Measurements from ENCODE around the gene ABCC12. TPM values are rescaled to one million over a fixed set of nuclear protein-coding genes. Genes with fewer than 3 reads are reported as not detected.
"Not testable (repeated sequence)": the region's sequence is repeated elsewhere in the genome, so short reads cannot be mapped to it uniquely, and the experiment has no call there.

ABCC12 gene
- total RNA-seq, 1 donor from 2014 or later, result not detected

GRCh38 chr16:48181746-48182520 lies 26.1 kb upstream of the ABCC12 start:
- H3K27ac Mint-ChIP-seq; DNase-seq (ENCODE audit: low spot score); H3K27me3 Mint-ChIP-seq (ENCODE audit: low read depth); H3K4me3 Mint-ChIP-seq (ENCODE audit: low read depth); H3K4me1 Mint-ChIP-seq (ENCODE audit: low read depth); intact Hi-C loops (cut with micrococcal nuclease); H3K36me3 Mint-ChIP-seq (ENCODE audit: low read depth); H3K9me3 Mint-ChIP-seq: not testable (repeated sequence)

- no peak overlapping the region for H3K27ac Mint-ChIP-seq
- H3K4me3 Mint-ChIP-seq (ENCODE audit: low read depth), result no peak overlapping the region
- H3K36me3 Mint-ChIP-seq (ENCODE audit: low read depth), result no peaks in the 10 kb centered on the region
- no peaks in the 10 kb centered on the region for H3K9me3 Mint-ChIP-seq
- intact Hi-C loops (cut with micrococcal nuclease), result no loop called here
- peaks cover 4% of the 10 kb centered on the region for H3K4me1 Mint-ChIP-seq (ENCODE audit: low read depth)
- no peak for DNase-seq (ENCODE audit: low spot score)
- peaks cover 6% of the 10 kb centered on the region for H3K27me3 Mint-ChIP-seq (ENCODE audit: low read depth)
Measured at GRCh38 chr16:48180868-48181480, 25.2 kb upstream of the ABCC12 start.

- Mint-ChIP-seq H3K27ac (no peak overlapping the region), H3K4me3 (ENCODE audit: low read depth) (no peak overlapping the region), H3K36me3 (ENCODE audit: low read depth) (no peaks in the 10 kb centered on the region), H3K9me3 (no peaks in the 10 kb centered on the region), H3K27me3 (ENCODE audit: low read depth) (peaks cover 2% of the 10 kb centered on the region), H3K4me1 (ENCODE audit: low read depth) (peaks cover 3% of the 10 kb centered on the region)
- intact Hi-C loops (cut with micrococcal nuclease), result no loop called here
- DNase-seq (ENCODE audit: low spot score), result no peak
Measured at GRCh38 chr16:48176635-48177408, 21.0 kb upstream of the ABCC12 start.

- Mint-ChIP-seq H3K4me3 (ENCODE audit: low read depth) (no peak overlapping the region), H3K9me3 (no peaks in the 10 kb centered on the region), H3K4me1 (ENCODE audit: low read depth) (peaks cover 3% of the 10 kb centered on the region), H3K36me3 (ENCODE audit: low read depth) (no peaks in the 10 kb centered on the region), H3K27ac (no peak overlapping the region), H3K27me3 (ENCODE audit: low read depth) (peaks cover 2% of the 10 kb centered on the region)
- intact Hi-C loops (cut with micrococcal nuclease), result no loop called here
- no peak for DNase-seq (ENCODE audit: low spot score)
Measured at GRCh38 chr16:48173889-48174288, 18.1 kb upstream of the ABCC12 start.

- H3K36me3 Mint-ChIP-seq (ENCODE audit: low read depth), result no peaks in the 10 kb centered on the region
- intact Hi-C loops (cut with micrococcal nuclease), result no loop called here
Measured at GRCh38 chr16:48172682-48173081, 16.9 kb upstream of the ABCC12 start.

GRCh38 chr16:48169896-48170295 lies 14.1 kb upstream of the ABCC12 start:
- intact Hi-C loops (cut with micrococcal nuclease), result no loop called here
- Mint-ChIP-seq H3K36me3 (ENCODE audit: low read depth) (no peaks in the 10 kb centered on the region), H3K4me1 (ENCODE audit: low read depth) (peaks cover 5% of the 10 kb centered on the region), H3K4me3 (ENCODE audit: low read depth) (no peak overlapping the region), H3K27ac (no peak overlapping the region), H3K9me3 (no peaks in the 10 kb centered on the region), H3K27me3 (ENCODE audit: low read depth) (peaks cover 3% of the 10 kb centered on the region)
- no peak for DNase-seq (ENCODE audit: low spot score)

More at GRCh38 chr16:48172682-48173081, 16.9 kb upstream of the ABCC12 start:
- H3K9me3 Mint-ChIP-seq, result no peaks in the 10 kb centered on the region
- H3K4me1 Mint-ChIP-seq (ENCODE audit: low read depth), result peaks cover 3% of the 10 kb centered on the region
- no peak overlapping the region for H3K27ac Mint-ChIP-seq
- no peak for DNase-seq (ENCODE audit: low spot score)
- no peak overlapping the region for H3K4me3 Mint-ChIP-seq (ENCODE audit: low read depth)
- H3K27me3 Mint-ChIP-seq (ENCODE audit: low read depth), result peaks cover 1% of the 10 kb centered on the region

- Mint-ChIP-seq H3K36me3 (ENCODE audit: low read depth) (no peaks in the 10 kb centered on the region), H3K4me3 (ENCODE audit: low read depth) (no peak overlapping the region), H3K4me1 (ENCODE audit: low read depth) (peaks cover 4% of the 10 kb centered on the region), H3K9me3 (no peaks in the 10 kb centered on the region), H3K27ac (no peak overlapping the region), H3K27me3 (ENCODE audit: low read depth) (peaks cover 6% of the 10 kb centered on the region)
- DNase-seq (ENCODE audit: low spot score), result no peak
- intact Hi-C loops (cut with micrococcal nuclease), result no loop called here
Measured at GRCh38 chr16:48168075-48168474, 12.3 kb upstream of the ABCC12 start.

GRCh38 chr16:48166617-48167016 lies 10.8 kb upstream of the ABCC12 start:
- H3K36me3 Mint-ChIP-seq (ENCODE audit: low read depth); H3K9me3 Mint-ChIP-seq; H3K27ac Mint-ChIP-seq; H3K4me3 Mint-ChIP-seq (ENCODE audit: low read depth); intact Hi-C loops (cut with micrococcal nuclease); H3K4me1 Mint-ChIP-seq (ENCODE audit: low read depth); DNase-seq (ENCODE audit: low spot score): not testable (repeated sequence)
- peaks cover 15% of the 10 kb centered on the region for H3K27me3 Mint-ChIP-seq (ENCODE audit: low read depth)

- peaks cover 18% of the 10 kb centered on the region for H3K27me3 Mint-ChIP-seq (ENCODE audit: low read depth)
- intact Hi-C loops (cut with micrococcal nuclease), result loop anchor here (2.0 kb wide), 2 partner anchors 1127 to 1219 kb away; no protein-coding TSS in a partner anchor
- H3K4me1 Mint-ChIP-seq (ENCODE audit: low read depth), result peaks cover 4% of the 10 kb centered on the region
- H3K36me3 Mint-ChIP-seq (ENCODE audit: low read depth), result no peaks in the 10 kb centered on the region
- no peak overlapping the region for H3K4me3 Mint-ChIP-seq (ENCODE audit: low read depth)
- no peak for DNase-seq (ENCODE audit: low spot score)
- no peaks in the 10 kb centered on the region for H3K9me3 Mint-ChIP-seq
- H3K27ac Mint-ChIP-seq, result no peak overlapping the region
Measured at GRCh38 chr16:48165961-48166578, 10.3 kb upstream of the ABCC12 start.

- H3K4me3 Mint-ChIP-seq (ENCODE audit: low read depth), result no peak overlapping the region
- intact Hi-C loops (cut with micrococcal nuclease), result loop anchor here (2.0 kb wide), 2 partner anchors 1126 to 1218 kb away; no protein-coding TSS in a partner anchor
- H3K4me1 Mint-ChIP-seq (ENCODE audit: low read depth), result peaks cover 4% of the 10 kb centered on the region
- peaks cover 21% of the 10 kb centered on the region for H3K27me3 Mint-ChIP-seq (ENCODE audit: low read depth)
- no peak overlapping the region for H3K27ac Mint-ChIP-seq
- no peaks in the 10 kb centered on the region for H3K36me3 Mint-ChIP-seq (ENCODE audit: low read depth)
- DNase-seq (ENCODE audit: low spot score), result peak; percentile 46
- H3K9me3 Mint-ChIP-seq, result no peaks in the 10 kb centered on the region
Measured at GRCh38 chr16:48164907-48165715, 9.3 kb upstream of the ABCC12 start.

GRCh38 chr16:48162839-48163410 lies 7.1 kb upstream of the ABCC12 start:
- H3K27me3 Mint-ChIP-seq (ENCODE audit: low read depth), result peaks cover 22% of the 10 kb centered on the region
- H3K27ac Mint-ChIP-seq, result no peak overlapping the region
- H3K9me3 Mint-ChIP-seq, result no peaks in the 10 kb centered on the region
- intact Hi-C loops (cut with micrococcal nuclease), result no loop called here
- H3K4me1 Mint-ChIP-seq (ENCODE audit: low read depth), result peaks cover 19% of the 10 kb centered on the region
- no peaks in the 10 kb centered on the region for H3K36me3 Mint-ChIP-seq (ENCODE audit: low read depth)
- no peak for DNase-seq (ENCODE audit: low spot score)
- H3K4me3 Mint-ChIP-seq (ENCODE audit: low read depth), result no peak overlapping the region

- Mint-ChIP-seq H3K27ac (no peak overlapping the region), H3K4me3 (ENCODE audit: low read depth) (no peak overlapping the region), H3K27me3 (ENCODE audit: low read depth) (peaks cover 26% of the 10 kb centered on the region), H3K4me1 (ENCODE audit: low read depth) (peaks cover 28% of the 10 kb centered on the region), H3K36me3 (ENCODE audit: low read depth) (no peaks in the 10 kb centered on the region), H3K9me3 (no peaks in the 10 kb centered on the region)
- intact Hi-C loops (cut with micrococcal nuclease), result no loop called here
- DNase-seq (ENCODE audit: low spot score), result no peak
Measured at GRCh38 chr16:48161906-48162305, 6.1 kb upstream of the ABCC12 start.
